Stimulated activated CD8-positive, alpha-beta memory T cell treated with anti-CD3 and anti-CD28 coated beads, Interleukin-15, amount 100 ng/mL, for 4 hours (primary cell): ENCODE data around the gene EIF4E1B.

ENCODE experiments used
- DNase-seq, 2 donors: peaks; one replicate each; pipeline ENCODE4 v3.0.0-alpha.2; 2020; ENCODE audit warnings: low read depth in 2 of 2

The EIF4E1B gene

GRCh38 chr5:176626876-176627236 lies 3.6 kb upstream of the EIF4E1B start:
- no peak for DNase-seq

- DNase-seq, result no peak
Measured at GRCh38 chr5:176627582-176627981, 2.9 kb upstream of the EIF4E1B start.

- DNase-seq, result no peak
Measured at GRCh38 chr5:176628406-176629228, 1.9 kb upstream of the EIF4E1B start.

GRCh38 chr5:176629317-176629852 lies 1.1 kb upstream of the EIF4E1B start:
- no peak for DNase-seq

- no peak for DNase-seq
Measured at GRCh38 chr5:176630681-176631222, 277 bp downstream of the EIF4E1B start.

- no peak for DNase-seq
Measured at GRCh38 chr5:176631383-176632200, 1.1 kb downstream of the EIF4E1B start.

- no peak for DNase-seq
Measured at GRCh38 chr5:176632745-176633144, 2.3 kb downstream of the EIF4E1B start.

GRCh38 chr5:176633598-176633997 lies 3.1 kb downstream of the EIF4E1B start:
- no peak for DNase-seq

GRCh38 chr5:176636426-176636825 lies 6.0 kb downstream of the EIF4E1B start:
- no peak for DNase-seq

GRCh38 chr5:176637556-176637955 lies 7.1 kb downstream of the EIF4E1B start:
- DNase-seq, result no peak

GRCh38 chr5:176638437-176638836 lies 8.0 kb downstream of the EIF4E1B start:
- DNase-seq, result no peak

GRCh38 chr5:176639208-176639607 lies 8.7 kb downstream of the EIF4E1B start:
- no peak for DNase-seq

GRCh38 chr5:176639981-176640380 lies 9.5 kb downstream of the EIF4E1B start:
- DNase-seq, result no peak

GRCh38 chr5:176640616-176641015 lies 10.1 kb downstream of the EIF4E1B start:
- DNase-seq, result no peak

- no peak for DNase-seq
Measured at GRCh38 chr5:176642675-176643490, 12.4 kb downstream of the EIF4E1B start.

- DNase-seq, result no peak
Measured at GRCh38 chr5:176643491-176644219, 13.2 kb downstream of the EIF4E1B start.

- no peak for DNase-seq
Measured at GRCh38 chr5:176644294-176644693, 13.8 kb downstream of the EIF4E1B start.

- DNase-seq, result no peak
Measured at GRCh38 chr5:176644878-176645670, 14.6 kb downstream of the EIF4E1B start.

GRCh38 chr5:176646049-176646706 lies 15.7 kb downstream of the EIF4E1B start:
- no peak for DNase-seq

GRCh38 chr5:176646707-176647029 lies 16.2 kb downstream of the EIF4E1B start:
- no peak for DNase-seq
